ENCODE results near the gene USP6NL.
A peak's percentile ranks its signal among the peaks of the same experiment; 100 is the strongest.

USP6NL gene

DNA sequence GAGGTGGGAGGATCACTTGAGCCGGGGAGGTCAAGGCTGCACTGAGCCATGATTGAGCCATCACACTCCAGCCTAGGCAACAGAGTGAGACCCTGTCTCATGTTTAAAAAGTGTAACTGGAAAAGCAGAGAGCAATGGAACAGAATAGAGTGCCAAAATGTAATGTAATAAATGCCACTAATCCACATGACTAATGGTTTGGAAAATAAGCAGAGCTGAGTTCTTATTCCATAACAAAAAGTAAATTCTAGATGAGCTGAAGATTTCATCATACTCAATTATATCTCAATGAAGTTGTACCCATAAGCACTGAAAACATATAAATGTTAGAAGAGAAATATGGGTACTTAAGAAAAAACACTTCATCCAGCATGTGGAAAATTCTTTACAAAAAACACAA, 132.6 kb downstream of the USP6NL start:
- no peak for DNase-seq (ENCODE audit: low read depth)

DNA sequence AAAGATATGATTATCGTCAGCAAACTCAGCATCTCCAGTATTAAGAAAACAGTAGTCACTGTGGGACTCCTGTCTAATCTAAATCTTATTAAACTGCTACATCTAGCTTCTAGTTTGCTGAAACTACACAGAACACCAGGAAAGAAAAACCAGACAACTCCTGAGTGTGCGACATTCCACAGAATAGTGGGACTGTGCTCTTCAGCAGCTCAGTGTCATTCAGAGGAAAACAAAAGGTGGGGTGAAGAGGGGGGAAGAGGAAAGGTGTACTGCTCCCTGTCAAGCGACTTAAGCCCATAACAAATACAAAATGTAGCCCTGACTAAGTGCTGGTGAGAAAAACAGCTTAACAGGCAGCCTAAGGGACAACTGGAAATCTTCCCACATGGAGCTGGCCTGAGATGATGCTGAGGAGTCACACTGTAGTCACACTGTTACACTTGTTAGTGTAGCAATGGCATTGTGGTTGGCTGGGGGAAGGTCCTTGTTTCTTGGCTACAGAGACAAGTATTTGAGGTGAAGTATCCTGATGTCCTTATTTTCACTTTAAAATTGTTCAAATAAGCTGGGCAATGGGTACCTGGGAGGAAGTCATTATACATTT, 135.5 kb downstream of the USP6NL start:
- DNase-seq (ENCODE audit: low read depth), result no peak

DNA sequence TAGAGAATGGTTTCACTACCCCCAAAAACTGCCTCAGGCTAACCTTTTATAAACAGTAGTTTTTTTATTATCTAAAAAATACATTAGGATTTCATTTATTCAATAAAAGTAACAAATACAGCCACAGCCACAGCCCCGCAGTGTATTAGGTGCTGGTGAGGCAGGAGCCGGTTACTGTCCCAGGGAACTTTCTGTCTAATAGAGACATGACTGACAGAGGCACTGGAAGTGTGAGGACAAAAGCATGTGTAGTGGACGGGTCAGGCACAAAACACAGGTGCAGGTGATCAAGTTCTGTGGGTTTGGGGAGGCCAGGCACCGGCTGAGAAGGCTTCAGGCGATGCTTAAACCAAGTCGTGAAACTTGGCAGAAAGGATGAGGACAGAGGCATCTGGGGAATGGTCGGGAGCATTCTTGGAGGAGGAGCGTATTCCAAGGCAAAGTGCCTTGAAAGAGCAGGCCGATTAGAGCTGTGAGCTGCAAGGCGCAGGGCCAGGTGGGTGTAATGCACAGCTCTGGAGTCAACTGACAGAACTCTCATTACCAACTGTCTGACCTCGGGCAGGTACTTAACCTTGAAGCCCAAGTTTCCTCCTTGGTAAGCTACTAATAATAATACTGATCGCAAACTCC, 138.2 kb downstream of the USP6NL start:
- no peak for DNase-seq (ENCODE audit: low read depth)

DNA sequence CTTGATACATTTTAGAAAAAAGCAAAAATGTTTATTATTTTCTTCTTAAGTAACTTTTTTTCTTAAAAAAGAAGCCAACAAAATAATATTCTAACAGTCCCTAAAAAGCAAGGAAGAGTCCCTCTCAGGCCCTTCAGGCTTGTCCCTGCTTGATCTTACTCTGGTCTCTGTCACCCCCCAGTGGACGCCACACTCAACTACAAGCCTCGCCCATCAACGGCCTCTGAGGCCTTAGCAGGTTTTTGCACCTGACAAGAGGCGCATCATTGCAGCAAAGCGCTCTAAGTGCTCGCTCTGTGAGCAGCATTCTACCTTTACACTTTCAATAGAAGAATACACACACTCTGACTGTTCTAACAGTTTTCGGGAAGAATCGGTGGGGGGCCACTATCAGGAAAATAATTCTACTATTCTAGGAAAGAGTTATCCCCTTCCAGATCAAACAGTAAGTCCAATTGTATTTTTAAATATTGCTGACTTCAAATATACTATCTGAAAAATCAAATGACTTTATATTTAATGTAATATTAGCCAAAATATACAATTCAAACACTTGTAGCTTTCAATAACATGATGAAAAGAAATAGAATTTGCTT, 139.2 kb downstream of the USP6NL start:
- peak; percentile 25 for DNase-seq (ENCODE audit: low read depth)

DNA sequence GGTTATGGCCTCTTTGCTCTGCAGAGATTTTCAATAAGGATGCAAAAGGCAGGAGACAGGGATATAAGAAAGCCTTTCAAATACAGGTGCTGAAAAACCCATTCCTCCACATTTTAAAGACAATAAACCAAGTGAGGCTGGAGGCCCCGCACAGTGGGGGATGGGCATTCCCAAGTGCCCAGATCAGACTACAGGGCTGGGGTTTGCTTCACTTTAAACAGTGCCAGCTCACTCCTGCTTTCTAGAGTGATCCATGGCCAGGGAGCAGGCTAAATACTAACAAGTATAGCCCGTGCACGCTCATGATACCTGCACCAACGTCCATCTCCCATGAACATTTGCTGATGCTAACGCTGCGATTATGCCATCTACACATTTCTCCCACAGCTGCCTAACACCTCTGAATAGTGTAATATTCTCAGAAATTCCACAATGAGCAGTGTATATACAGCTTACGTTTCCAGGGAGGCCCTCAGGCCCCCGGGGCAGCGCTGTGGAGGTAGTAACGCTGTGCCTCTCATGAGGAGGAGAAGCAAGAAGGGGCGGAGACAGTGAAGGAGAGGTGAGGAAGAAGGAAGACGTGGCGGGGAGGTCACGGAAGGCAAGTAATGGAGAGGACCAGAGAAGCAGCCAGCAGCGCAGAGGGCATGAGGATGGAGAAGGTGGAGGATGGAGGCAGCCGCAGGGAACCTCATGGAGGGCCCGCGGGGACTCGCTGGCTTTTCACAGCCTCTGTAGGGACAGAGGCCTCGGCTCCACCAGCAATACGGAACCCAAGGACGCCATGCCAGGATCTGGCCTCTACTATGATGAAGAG, 141.7 kb downstream of the USP6NL start:
- no peak for DNase-seq (ENCODE audit: low read depth)

DNA sequence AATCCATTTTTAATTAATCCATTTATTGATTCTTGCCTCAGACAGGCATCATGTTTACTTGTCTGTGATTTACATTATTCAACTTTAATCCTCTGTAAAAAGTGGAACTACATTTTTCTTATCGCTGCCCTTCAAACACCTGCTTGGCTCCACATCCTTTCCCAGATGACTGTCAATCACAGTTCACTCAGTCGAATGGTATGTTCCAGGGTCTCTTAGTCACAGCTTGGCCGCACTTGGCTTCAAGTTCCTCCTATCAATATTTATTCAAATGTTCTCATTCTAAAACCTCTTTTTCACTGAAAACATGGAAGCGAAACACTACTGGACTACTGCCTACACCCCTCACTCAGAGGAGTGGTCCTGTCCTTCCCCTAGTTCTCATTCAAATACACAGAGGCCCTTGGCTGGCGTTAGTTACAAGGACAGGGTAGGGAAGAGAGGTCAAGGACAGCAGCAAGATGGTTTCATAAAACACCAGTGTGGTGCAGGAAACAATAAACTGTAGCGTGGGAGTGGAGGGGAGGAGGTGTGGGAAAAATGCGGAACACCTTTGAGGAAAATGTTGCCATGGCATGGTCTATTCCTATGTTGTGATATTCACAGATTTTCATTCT, 143.2 kb downstream of the USP6NL start:
- no peak for DNase-seq (ENCODE audit: low read depth)

DNA sequence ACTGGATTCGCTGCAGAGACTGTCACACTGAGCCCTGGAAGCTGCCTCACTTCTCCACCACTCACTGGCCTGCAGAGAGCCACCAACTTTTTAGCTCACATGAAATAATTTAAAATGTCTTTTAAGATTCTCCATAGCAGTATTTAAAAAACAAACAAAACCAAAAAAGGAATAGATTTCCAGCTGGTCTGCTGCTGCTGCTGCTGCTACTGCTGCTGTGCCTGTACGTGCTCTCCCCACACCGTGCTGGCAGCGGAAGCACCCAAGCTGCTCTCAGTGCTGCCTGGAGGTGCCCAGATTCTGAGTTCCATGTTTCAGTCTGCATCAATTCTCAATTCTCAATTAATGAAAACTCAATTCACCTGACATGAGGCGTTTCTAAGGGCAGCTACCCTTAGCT, 146.0 kb downstream of the USP6NL start:
- no peak for DNase-seq (ENCODE audit: low read depth)

DNA sequence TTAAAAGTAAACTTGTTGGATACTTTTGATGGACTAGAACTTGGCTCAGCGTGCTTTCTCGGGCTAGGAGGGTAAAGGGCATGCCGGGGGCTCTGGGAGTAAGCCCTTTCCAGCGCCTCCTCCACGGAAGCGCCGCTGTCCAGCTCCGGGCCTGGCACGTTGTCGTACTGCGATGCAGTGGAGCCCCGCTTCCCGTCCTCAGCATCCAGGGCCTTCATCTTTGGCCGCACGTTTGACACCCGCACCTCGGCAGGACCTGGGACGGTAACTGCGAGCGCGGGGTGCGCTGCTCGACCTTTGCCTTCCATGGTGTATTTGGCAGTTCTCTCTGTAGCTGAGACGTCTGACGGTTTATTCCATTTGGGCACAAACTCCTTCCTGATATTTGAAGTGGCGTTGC, 148.3 kb downstream of the USP6NL start:
- no peak for DNase-seq (ENCODE audit: low read depth)

DNA sequence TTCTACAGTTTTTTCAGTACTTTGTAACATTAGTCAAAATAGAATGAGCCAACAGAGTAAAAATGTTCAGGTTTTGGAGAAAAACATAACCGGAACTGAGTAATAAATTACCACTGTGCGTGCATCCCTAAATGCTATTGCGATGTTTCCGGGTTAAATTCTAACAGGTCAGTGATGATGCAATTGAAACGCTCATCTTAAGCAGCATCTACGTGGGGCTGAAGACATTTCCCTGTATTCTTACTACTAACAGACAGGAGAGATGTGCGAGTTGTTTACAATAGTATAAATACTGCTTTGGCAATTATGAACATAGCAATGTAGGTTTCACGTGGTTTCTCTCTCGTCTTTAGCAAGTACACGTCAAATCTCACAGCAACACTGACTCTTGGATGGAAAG, 149.4 kb downstream of the USP6NL start:
- DNase-seq (ENCODE audit: low read depth), result no peak

DNA sequence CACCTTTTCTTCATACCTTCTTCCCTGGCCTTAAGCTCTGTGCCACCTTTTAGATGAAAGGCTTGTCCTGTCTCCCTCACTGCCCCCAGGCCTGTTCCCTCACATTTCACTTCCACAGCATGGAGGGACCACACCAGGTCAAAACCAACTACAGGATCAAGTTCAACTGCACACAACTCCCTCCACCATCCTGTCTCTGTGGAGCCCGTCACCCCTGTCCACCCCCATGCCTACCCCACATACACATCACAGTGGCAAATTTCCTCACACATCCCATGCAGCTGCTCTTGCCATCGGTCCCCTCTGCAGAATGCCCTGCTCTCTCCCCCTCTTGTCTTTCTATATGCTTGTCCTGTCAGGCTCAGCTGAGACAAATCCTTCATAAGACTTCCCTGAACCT, 154.1 kb downstream of the USP6NL start:
- no peak for DNase-seq (ENCODE audit: low read depth)

DNA sequence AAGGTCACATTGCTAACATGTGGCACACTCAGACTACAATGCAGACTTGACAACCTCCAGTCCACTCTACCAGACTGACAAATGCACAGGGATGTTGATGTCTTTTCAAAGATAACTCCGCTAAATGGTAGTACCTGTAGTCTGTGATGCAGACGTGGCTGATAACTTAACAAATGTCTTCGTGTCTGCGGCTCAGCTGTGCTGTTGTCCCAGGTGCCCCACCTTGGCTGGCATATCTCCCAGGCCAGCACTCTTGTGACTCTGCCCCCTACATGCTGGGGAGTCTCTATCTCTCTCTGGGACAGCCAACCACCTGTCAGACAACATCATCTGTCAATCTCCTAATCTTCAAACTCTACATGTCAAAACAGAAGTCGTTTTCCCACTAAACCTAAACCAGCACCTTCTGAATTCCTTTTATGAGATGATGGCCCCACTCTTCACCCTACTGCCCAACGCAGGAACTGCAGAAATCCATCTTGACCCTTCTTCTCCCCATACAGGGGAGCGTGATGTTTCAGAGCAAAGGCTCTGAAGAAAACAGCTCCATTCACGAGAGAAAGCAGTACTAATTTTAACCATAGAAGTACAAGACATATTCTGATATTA, 156.4 kb downstream of the USP6NL start:
- DNase-seq (ENCODE audit: low read depth), result no peak

DNA sequence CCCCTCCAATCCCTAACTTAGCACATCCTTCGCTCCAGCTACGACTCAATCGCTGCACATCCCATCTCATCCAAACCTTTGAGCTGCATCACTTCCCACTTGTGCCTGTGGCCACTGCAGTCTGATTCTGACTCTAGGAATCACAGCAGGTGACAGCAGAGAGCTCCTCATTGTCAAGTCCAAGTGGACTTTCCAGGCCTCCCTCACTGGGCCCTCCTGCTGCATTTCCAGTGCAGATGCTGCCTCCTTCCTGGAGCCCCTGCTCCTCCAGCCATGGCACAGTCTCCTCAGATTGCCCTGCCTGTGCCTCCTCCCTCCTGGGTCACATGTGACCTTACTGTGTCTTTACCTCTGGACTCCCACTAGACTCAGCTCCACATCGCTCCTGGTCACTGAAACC, 157.3 kb downstream of the USP6NL start:
- no peak for DNase-seq (ENCODE audit: low read depth)

DNA sequence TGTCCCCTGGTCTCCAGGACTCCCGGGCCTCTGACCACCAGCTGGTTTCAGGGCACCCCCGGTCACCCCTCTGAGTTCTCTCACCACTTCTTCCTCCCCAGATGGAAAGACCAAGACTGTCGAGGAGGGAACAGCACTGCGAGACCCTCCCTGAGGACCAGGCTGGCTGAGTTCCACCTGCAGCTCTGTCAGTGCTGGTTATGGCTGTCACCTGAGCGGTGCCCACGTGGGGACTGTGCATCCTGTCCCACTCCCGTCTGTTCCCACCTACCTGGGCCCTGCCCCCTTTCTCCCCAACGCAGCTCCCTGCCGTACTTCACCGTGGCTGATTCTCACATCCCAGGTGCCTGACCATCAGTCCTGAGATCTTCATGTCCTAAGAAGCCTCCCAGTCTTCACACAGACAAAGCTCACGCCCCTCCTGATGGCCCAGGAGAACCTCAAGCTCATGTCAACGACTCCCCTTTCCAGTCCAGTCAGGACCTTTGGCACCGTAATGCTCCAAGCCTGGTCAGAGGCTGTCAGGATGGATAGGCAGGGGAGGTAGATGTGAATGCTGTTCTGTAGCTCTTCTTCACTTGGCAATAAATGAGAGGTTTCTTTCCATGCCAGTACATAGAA, 159.7 kb downstream of the USP6NL start:
- DNase-seq (ENCODE audit: low read depth), result no peak

DNA sequence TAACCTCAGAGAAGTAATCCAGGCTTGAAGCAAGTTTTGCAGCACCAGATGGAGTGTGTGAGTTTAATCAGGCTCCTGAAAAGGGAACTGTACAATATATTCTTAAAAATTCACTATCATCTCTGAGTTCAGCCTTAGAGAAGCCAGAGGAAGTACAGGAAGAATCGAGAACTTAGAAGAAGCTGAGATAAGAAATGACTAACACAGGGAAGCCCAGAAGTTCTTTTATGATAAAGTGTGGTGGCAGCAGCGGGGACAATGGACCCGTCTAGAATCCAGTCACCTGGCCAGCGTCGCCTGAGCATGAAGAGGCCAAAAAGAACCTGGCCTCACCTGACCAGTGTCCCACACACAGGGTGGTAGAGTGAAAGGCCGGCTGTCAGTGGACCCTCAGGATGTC, 161.0 kb downstream of the USP6NL start:
- no peak for DNase-seq (ENCODE audit: low read depth)

DNA sequence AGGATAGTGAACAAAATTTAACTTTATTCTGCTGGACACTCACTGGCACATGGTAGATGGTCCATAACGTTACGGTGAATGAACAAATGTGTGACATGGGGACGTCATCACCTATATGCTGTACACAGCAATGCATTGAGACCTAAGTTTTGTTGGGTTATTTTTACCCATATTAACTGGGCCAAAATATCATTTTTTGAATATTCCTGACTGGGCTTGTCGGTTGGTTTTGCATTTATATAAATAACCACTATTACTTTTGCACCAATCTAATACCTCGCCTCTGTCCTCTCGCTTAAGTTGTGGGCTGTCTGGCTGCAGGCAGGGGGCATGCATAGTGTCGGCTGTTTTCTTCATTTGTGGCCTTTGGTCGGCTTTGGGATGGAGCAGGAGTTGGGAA, 161.7 kb downstream of the USP6NL start:
- DNase-seq (ENCODE audit: low read depth), result no peak

DNA sequence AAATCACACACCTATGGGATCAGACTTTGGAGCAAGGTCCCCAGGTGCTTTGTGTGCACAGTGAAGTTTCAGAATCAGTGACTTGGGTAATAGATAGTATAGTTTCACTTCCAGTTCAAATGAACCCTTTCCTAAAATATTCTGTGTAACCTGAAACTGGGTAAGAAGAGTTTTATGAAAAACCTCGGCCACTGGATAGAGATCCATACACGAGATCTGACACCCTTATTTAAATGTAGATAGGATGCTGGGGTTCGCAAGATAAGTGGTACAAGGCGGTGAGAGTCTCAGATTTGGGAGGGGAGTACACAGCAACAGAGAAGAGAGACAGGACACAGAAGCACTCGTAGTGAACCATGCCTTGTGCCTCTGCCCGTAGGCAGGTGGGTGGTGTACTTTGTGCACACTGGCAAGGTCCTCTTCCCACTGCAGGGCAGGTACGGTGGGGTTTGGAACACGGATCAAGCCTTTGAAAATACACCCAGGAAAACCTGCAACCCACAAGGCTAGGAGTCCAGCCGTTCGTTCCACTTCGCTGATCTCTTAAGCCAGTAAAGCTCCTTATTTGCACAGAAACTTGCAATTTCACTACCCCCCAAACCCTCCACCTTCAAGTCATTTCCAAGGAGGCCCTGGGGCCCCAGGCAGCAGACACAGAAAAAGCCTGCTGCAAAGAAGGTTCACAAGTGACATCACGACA, 162.8 kb downstream of the USP6NL start:
- no peak for DNase-seq (ENCODE audit: low read depth)

DNA sequence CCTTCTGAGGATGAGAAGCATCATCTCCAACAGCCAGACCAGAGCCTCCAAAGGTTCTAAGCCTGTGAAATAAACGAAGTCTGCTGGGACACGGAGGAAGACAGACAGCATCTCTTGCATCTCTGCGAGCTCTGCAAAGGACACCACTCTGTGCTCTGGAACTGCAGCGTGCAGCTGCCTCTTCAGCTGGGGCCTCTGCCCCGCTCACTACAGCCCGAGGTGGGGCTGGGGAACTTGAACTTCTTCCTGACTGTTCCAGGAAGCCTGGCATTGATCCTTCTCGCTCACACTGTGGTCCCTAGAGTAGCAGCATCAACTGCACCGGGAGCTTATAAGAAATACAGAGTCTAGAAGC, 163.3 kb downstream of the USP6NL start:
- no peak for DNase-seq (ENCODE audit: low read depth)

DNA sequence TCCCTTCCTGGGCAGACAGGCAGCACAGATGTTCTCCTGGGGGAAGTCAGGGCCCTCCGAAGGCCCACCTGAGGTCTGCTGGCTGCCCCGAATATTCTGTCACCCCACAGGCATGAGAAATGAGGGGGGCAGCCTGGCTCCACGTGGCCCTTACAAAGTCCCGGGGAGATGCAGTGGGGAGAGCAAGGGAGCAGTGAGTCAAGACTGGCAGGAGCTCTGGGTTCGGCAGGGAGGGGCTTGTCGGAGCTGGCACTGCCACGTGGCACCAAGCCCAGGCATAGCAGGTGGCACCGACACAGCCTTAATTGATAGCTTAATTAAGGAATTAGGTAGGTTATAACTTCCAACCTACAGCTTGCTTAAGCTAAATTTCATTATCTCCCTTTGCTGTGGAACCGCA, 163.9 kb downstream of the USP6NL start:
- no peak for DNase-seq (ENCODE audit: low read depth)

DNA sequence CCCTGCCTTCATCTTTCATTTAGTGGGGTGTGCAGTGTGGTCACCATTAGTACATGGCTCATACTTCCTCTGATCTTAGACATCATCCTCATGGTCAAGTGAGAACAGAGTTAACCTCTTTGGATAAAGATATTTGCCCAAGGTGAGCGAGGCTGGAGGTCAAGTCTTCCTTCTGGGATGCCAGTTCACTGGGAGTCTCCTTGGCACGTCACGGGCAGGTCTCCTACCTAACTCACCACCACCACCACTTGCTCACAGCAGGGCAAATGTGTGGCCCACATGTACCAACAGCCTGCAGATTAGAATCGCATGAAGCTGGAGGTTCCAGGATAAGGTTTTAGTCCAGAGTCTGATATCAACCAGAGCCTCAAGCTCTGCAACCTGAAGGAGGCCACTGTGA, 164.6 kb downstream of the USP6NL start:
- DNase-seq (ENCODE audit: low read depth), result no peak

DNA sequence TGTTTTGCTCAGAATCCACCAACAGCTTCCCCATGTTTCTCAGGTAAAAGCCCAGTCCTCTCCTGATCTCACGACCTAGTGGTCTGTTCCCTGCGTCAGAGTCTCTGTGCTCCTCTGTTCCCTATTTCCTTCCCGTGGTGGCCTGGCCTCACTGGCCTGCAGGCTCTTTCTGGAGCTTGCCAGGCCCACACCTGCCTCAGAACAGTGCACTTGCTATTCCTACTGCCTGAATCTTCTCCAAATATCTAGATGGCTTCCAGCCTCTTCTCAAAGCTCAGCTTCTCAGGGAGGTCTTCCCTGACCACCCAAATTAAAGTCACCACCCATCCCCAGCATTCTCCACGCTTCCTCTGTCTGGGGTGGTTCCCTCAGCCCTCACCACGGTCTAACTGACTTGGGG, 165.3 kb downstream of the USP6NL start:
- DNase-seq (ENCODE audit: low read depth), result no peak

DNA sequence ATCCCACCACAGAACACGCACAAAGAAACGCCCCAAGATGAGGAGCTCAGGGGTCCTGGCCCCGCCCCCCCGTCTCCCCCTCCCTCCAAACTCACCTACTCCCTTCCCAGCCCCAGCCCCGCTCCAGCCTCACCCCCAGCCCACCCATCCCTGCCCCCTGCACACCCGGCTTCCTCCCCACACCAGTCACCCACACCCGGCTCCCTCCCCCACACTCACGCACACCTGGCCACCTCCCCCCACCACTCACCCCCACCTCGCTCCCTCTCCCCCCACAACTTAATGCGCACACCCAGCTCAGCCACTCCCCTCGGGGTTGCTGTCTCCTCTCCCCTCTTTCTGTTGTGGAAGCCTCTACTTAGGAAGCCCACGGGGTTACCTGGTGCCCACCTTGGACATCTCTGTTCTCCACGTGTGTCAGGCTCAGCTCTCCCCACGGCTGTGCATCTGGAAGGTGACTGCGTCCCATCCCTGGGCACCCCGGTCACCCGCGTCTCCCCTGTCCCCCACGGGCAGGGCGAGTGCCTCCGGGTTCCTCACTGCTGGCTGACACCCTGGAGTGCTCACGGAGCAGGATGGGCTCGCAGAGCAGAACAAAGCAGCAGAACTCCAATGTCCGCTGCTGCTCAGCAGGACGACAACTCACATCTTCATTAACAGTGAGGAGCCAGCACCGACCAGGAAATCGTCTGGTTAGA, 166.8 kb downstream of the USP6NL start:
- no peak for DNase-seq (ENCODE audit: low read depth)

Measured in T-helper 22 cell (primary cell).